ENCODE measurements around the gene CARS2. TPM values are rescaled to one million over a fixed set of nuclear protein-coding genes. Genes with fewer than 3 reads are reported as not detected.

CARS2 gene
- total and polyA plus RNA-seq, 2 donors from 2014 or later = 57.1 to 57.9 TPM

DNA sequence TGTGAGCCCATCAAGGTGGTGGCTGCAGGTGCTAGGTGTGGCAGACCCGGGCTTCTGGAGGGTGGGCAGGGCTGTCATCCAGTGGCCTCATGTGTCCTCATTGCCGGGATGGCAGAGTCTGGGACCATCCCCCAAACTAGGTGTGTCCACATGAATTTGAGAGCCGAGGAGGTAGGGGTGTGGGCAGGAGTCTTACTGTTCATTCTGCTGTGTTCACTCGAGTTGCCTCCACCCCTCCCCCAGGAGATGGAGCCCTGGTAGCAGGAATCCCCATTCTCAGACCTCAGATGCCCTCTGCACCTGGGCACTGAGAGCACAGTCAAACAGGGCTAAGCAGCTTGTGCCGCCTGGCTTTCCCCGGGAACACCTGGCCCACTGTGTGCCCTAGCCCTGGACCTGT lies 68.2 kb downstream of the CARS2 start:
- Histone ChIP-seq H3K4me3 (ENCODE audit: low read length in 3 of 3) (no peak overlapping the region), H3K36me3 (ENCODE audit: control insufficient read depth in 2 of 3, insufficient read depth in 3 of 3, low read length in 3 of 3) (peaks cover 13 to 62% (median 43%) of the 10 kb centered on the region in 3 donors)
- no peak for FAIRE-seq

DNA sequence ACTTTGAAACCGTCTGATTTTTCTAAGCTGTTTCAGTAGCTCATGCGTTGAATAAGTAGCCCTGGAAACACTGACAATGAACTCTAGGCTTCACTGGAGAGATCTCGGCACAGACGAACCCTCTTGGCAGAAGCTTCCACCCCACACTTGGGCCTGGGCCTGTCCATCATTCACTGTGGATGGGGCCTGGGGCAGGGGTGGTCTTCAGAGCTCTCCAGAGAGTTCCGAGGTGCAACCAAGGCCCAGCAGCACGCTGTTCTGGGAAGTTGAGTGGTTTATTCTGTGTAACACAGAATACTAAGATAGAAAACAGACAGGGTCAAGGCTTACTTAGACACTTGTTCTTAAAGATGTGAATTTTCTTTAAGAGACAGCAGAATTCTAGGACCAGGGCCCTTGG lies 68.6 kb downstream of the CARS2 start:
- no peak overlapping the region for H3K9ac ChIP-seq (ENCODE audit: low read length in 3 of 3)
- no peak overlapping the region for H3K27ac ChIP-seq (ENCODE audit: low read depth in 2 of 2, low read length in 2 of 2)
- TF ChIP-seq, protein P1, sequence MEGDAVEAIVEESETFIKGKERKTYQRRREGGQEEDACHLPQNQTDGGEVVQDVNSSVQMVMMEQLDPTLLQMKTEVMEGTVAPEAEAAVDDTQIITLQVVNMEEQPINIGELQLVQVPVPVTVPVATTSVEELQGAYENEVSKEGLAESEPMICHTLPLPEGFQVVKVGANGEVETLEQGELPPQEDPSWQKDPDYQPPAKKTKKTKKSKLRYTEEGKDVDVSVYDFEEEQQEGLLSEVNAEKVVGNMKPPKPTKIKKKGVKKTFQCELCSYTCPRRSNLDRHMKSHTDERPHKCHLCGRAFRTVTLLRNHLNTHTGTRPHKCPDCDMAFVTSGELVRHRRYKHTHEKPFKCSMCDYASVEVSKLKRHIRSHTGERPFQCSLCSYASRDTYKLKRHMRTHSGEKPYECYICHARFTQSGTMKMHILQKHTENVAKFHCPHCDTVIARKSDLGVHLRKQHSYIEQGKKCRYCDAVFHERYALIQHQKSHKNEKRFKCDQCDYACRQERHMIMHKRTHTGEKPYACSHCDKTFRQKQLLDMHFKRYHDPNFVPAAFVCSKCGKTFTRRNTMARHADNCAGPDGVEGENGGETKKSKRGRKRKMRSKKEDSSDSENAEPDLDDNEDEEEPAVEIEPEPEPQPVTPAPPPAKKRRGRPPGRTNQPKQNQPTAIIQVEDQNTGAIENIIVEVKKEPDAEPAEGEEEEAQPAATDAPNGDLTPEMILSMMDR (IDR thresholded peaks at IDR 0.05; ENCODE audit: borderline replicate concordance, extremely low read depth, insufficient read depth) = no peak
- no peaks in the 10 kb centered on the region for H3K9me3 ChIP-seq (ENCODE audit: control insufficient read depth in 2 of 3, insufficient read depth in 1 of 3, low read length in 3 of 3)
- peaks cover 0 to 2% (median 0%) of the 10 kb centered on the region in 3 donors for H3K4me1 ChIP-seq (ENCODE audit: control insufficient read depth in 2 of 3, insufficient read depth in 2 of 3, low read depth in 1 of 3, low read length in 3 of 3)
- H3K27me3 ChIP-seq (ENCODE audit: control insufficient read depth, insufficient read depth, low read length) = no peaks in the 10 kb centered on the region
- H3K4me3 ChIP-seq (ENCODE audit: low read length in 3 of 3) = no peak overlapping the region
- no peak for FAIRE-seq
- peaks cover 13 to 60% (median 43%) of the 10 kb centered on the region in 3 donors for H3K36me3 ChIP-seq (ENCODE audit: control insufficient read depth in 2 of 3, insufficient read depth in 3 of 3, low read length in 3 of 3)
- intact Hi-C loops (cut with DNase I) = no loop called here
- no peak for DNase-seq

More for the DNA sequence above, 68.2 kb downstream of the CARS2 start:
- Histone ChIP-seq H3K27me3 (ENCODE audit: control insufficient read depth, insufficient read depth, low read length) (no peaks in the 10 kb centered on the region), H3K4me1 (ENCODE audit: control insufficient read depth in 2 of 3, insufficient read depth in 2 of 3, low read depth in 1 of 3, low read length in 3 of 3) (peaks cover 0 to 2% (median 0%) of the 10 kb centered on the region in 3 donors), H3K27ac (ENCODE audit: low read depth in 2 of 2, low read length in 2 of 2) (no peak overlapping the region), H3K9me3 (ENCODE audit: control insufficient read depth in 2 of 3, insufficient read depth in 1 of 3, low read length in 3 of 3) (no peaks in the 10 kb centered on the region), H3K9ac (ENCODE audit: low read length in 3 of 3) (no peak overlapping the region)
- TF ChIP-seq, protein P1 (IDR thresholded peaks at IDR 0.05; ENCODE audit: borderline replicate concordance, extremely low read depth, insufficient read depth) = no peak
- DNase-seq = peak in 2 of 5 donors; percentile 16 to 31
- intact Hi-C loops (cut with DNase I) = no loop called here

DNA sequence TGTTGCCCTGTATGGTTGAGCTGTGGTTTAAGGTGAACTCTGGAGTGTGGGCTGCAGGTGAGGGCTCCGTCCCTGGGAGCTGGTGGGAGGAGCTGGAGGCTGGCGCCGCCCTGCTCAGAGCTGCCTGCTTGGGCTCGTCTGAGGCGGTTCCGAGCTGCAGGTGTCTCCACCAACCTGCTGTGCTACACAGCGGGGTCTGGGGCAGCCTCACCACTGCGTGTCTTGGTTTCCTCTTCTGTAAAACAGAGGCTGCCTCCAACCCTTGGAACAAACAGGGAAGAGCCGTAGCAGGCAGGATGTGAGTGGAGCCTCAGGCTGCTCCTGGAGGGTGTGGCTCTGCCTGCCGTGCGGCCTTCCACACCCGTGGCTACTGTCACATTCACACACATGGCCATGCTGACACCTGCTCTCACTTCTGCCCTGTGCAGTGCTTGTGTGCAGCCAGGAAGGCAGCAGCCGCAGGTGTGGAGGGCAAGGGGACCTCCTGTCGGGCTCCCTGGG lies 69.2 kb downstream of the CARS2 start:
- TF ChIP-seq, protein P1 (IDR thresholded peaks at IDR 0.05; ENCODE audit: borderline replicate concordance, extremely low read depth, insufficient read depth) = no peak
- no peaks in the 10 kb centered on the region for H3K27me3 ChIP-seq (ENCODE audit: control insufficient read depth, insufficient read depth, low read length)
- intact Hi-C loops (cut with DNase I) = no loop called here
- DNase-seq = no peak
- no peak overlapping the region for H3K27ac ChIP-seq (ENCODE audit: low read depth in 2 of 2, low read length in 2 of 2)
- H3K4me3 ChIP-seq (ENCODE audit: low read length in 3 of 3) = no peak overlapping the region
- H3K9ac ChIP-seq (ENCODE audit: low read length in 3 of 3) = no peak overlapping the region
- H3K36me3 ChIP-seq (ENCODE audit: control insufficient read depth in 2 of 3, insufficient read depth in 3 of 3, low read length in 3 of 3) = peaks cover 13 to 58% (median 43%) of the 10 kb centered on the region in 3 donors
- FAIRE-seq = no peak
- no peaks in the 10 kb centered on the region for H3K9me3 ChIP-seq (ENCODE audit: control insufficient read depth in 2 of 3, insufficient read depth in 1 of 3, low read length in 3 of 3)
- peaks cover 0 to 2% (median 0%) of the 10 kb centered on the region in 3 donors for H3K4me1 ChIP-seq (ENCODE audit: control insufficient read depth in 2 of 3, insufficient read depth in 2 of 3, low read depth in 1 of 3, low read length in 3 of 3)

DNA sequence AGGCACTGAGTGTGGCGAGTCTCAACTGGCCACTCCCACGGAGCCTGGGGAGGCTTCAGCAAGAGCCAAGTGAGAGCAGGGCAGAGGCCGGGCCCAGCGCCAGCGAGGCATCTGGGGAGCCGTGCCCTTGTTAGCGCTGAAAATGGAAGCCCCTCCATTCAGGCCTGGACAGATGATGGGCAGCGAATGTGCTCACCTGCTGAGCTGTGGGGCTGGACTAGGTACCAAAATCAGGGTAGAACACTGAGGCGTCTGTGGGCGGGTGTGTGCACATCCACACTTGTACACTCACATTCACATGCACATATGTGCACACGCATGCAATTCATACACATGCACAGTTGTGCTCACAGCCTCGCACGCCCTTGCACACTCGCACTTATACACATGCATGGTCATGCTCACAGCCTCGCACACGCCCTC lies 69.9 kb downstream of the CARS2 start:
- H3K36me3 ChIP-seq (ENCODE audit: control insufficient read depth in 2 of 3, insufficient read depth in 3 of 3, low read length in 3 of 3) = peaks cover 13 to 51% (median 37%) of the 10 kb centered on the region in 3 donors
- peaks cover 0 to under 1% (median 0%) of the 10 kb centered on the region in 3 donors for H3K4me1 ChIP-seq (ENCODE audit: control insufficient read depth in 2 of 3, insufficient read depth in 2 of 3, low read depth in 1 of 3, low read length in 3 of 3)
- no peaks in the 10 kb centered on the region for H3K9me3 ChIP-seq (ENCODE audit: control insufficient read depth in 2 of 3, insufficient read depth in 1 of 3, low read length in 3 of 3)
- intact Hi-C loops (cut with DNase I) = no loop called here
- no peak overlapping the region for H3K4me3 ChIP-seq (ENCODE audit: low read length in 3 of 3)
- H3K9ac ChIP-seq (ENCODE audit: low read length in 3 of 3) = no peak overlapping the region
- no peak for DNase-seq
- H3K27ac ChIP-seq (ENCODE audit: low read depth in 2 of 2, low read length in 2 of 2) = no peak overlapping the region
- TF ChIP-seq, protein P1 (IDR thresholded peaks at IDR 0.05; ENCODE audit: borderline replicate concordance, extremely low read depth, insufficient read depth) = no peak
- no peaks in the 10 kb centered on the region for H3K27me3 ChIP-seq (ENCODE audit: control insufficient read depth, insufficient read depth, low read length)
- FAIRE-seq = no peak

Measured in kidney (tissue), 14 donors.